Activated CD8-positive, alpha-beta memory T cell treated with anti-CD3 and anti-CD28 coated beads for 36 hours (primary cell): ENCODE results near the gene CBX5. TPM values are rescaled to one million over a fixed set of nuclear protein-coding genes. Genes with fewer than 3 reads are reported as not detected.
"Not testable (repeated sequence)": the region's sequence is repeated elsewhere in the genome, so short reads cannot be mapped to it uniquely, and the experiment has no call there.

ENCODE experiments used
- CTCF ChIA-PET: fragments of 350-600 bp; sonication (Branson Sonifier 250); formaldehyde crosslinking; loops from one replicate; lab custom pipeline; 2021; ENCODE audit warnings: antibody characterized with exemption; lab: Charles Lee
- POLR2A ChIA-PET: fragments of 350-600 bp; sonication (Branson Sonifier 250); formaldehyde crosslinking; loops from one replicate; lab custom pipeline; 2021; ENCODE audit warnings: antibody characterized with exemption; lab: Charles Lee
- total RNA-seq, 2 experiments: library from RNA; stranded (reverse); gene quantifications; one replicate each; pipeline ENCODE4 v1.2.3, GENCODE V29; 2021

CBX5 gene
- 10 to 100 TPM; 89.8 to 94.5 TPM for total RNA-seq

DNA sequence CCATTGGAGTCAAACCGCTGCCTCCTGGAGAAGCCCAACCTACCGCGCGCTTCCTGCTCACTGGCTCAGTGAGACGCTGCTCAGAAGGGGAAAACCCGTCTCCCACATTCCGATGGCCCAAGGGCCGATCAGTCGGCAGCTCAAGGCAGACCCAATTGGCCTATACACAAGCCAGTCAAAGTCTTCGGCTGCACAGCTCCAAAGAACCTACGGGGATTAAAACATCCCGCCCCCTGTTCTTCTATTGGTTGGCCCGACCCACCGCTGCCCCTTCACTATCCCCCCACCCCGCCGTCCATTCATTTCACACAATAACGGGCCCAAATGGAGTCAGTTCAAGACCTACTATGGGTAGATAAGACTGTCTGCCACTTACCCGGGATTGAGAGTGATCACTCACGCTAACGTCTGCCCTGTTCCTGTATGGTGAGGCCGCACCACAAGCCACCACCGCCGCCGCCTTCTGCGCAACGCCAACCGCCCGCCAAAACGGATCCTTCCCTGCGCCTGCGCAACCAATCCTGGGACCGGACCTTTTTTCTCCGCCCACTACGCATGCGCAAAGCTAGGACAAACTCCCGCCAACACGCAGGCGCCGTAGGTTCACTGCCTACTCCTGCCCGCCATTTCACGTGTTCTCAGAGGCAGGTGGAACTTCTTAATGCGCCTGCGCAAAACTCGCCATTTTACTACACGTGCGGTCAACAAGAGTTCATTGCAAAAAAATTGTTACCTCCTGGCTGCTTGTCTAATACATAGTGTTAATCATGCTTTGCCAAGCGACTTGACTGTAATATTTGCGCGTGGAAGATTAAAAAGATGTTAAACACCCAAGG is at the start of gene CBX5:
Gene CBX5, minus strand, starts transcription at position 491 of the 836 bp plus-strand sequence. CDS start 22,472 bp downstream, outside the sequence.
- ChIA-PET POLR2A (interaction anchor here (0.5 to 3.2 kb wide), 10 partner anchors 7 to 1815 kb away, joined by 3 to 25 read pairs (median 4); partner anchors contain the start of gene COPZ1), CTCF (interaction anchor here (0.8 to 1.5 kb wide), 4 partner anchors 13 to 99 kb away, joined by 3 to 5 read pairs (median 4); no protein-coding TSS in a partner anchor)

- ChIA-PET POLR2A (interaction anchor here (0.6 kb wide), 1 partner anchor 1834 kb away, joined by 3 read pairs; no protein-coding TSS in a partner anchor), CTCF (interaction anchor here (0.6 to 1.3 kb wide), 3 partner anchors 7 to 40 kb away, joined by 3 to 4 read pairs (median 3); no protein-coding TSS in a partner anchor)
These were observed 48.8 kb upstream of the CBX5 start for GRCh38 chr12:54328595-54329337.

DNA sequence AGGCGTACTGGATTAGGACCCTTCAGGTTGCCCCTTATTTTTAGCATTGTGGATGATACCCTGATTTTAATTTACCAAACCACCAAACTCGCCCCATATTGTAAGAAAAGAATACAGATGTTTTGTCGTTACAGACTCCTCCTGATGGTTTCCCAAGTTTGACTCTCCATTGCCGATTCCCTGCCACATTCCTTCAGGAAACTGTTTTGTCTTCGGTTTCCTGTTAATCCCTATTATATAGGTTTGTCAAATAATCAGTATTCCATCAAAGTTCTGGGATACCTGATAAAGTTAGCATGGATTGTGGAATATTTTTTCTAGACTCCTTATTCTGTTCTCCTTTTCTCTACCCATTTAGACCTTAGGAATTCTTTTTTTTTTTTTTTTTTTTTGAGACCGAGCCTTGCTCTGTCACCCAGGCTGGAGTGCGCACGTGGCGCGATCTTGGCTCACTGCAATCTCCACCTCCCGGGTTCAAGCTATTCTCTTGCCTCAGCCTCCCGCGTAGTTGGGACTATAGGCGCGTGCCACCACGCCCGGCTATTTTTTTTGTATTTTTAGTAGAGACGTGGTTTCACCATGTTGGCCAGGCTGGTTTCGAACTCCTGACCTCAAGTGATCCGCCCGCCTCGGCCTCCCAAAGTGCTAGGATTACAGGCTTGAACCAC is 45.7 kb upstream of the CBX5 start:
- ChIA-PET POLR2A (interaction anchor here (1.0 to 1.5 kb wide), 3 partner anchors 34 to 45 kb away, joined by 4 to 8 read pairs (median 4); partner anchors contain the start of genes CBX5 and HNRNPA1), CTCF (interaction anchor here (0.7 to 2.4 kb wide), 9 partner anchors 8 to 157 kb away, joined by 3 to 13 read pairs (median 5); no protein-coding TSS in a partner anchor)

DNA sequence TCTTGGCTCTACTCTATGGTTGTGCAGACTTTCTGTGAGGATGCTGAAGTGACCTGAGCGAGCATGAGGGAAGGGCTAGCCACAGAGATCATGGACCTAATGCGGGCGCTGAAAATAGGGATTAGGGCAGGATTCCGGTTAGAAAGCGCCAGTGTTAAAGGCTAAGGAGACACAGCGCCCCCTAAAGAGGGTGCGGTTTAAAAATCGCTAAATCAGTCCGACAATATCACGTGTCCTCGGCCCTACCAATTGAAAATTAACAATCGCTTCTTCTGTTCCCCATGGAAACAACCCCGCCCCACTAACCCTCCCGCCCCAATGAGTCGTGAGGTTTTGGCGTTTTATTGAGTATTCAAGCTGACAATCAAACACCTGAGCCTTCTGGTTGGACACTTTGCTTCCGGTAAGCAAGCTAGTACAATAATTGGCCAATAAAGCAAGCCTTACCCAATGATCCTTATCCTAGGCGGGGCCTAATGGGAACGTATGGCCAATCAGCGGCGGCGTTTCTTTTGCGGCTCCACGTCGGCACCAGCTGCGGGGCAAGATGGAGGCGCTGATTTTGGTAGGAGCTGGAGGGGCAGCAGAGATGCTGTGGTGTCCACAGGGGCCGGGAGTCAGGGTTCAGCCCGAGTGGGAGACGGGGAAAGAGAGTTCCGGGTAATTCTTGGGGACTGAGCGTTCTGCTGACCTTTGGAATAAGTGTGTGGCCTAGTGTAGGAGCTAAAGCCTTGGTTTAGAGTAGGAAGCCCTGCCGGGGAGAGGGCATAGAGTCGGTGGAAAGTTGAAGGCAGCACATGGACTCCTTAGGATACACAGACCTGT is 44.9 kb upstream of the CBX5 start, which contains the start of gene COPZ1:
Gene COPZ1, plus strand, starts transcription at position 515 of the 825 bp plus-strand sequence. Its CDS starts 33 bp downstream, at position 548.
- POLR2A ChIA-PET: interaction anchor here (1.0 to 1.5 kb wide), 3 partner anchors 34 to 45 kb away, joined by 4 to 8 read pairs (median 4); partner anchors contain the start of genes CBX5 and HNRNPA1
- CTCF ChIA-PET: interaction anchor here (0.6 to 2.4 kb wide), 15 partner anchors 8 to 1671 kb away, joined by 3 to 13 read pairs (median 5); partner anchors contain the start of gene NFE2

DNA sequence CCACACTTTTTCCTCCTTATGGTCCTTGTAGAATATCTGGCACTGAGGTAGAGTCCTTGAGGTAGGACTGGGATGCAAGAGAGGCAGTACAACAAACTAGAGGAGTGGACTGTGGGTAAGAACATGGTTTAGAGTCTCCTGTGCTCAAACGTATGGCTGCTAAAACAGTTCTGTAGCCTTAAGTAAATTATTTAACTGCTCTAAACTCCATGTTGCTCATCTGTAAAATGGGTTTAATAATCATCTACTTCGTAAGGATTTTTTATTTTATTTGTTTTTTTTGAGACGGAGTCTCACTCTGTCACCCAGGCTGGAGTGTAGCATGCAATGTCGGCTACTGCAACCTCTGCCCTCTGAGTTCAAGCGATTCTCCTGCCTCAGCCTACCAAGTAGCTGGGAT is 41.4 kb upstream of the CBX5 start:
- CTCF ChIA-PET: interaction anchor here (0.7 to 1.5 kb wide), 5 partner anchors 13 to 49 kb away, joined by 3 to 5 read pairs (median 4); no protein-coding TSS in a partner anchor
- POLR2A ChIA-PET: no interaction called here

DNA sequence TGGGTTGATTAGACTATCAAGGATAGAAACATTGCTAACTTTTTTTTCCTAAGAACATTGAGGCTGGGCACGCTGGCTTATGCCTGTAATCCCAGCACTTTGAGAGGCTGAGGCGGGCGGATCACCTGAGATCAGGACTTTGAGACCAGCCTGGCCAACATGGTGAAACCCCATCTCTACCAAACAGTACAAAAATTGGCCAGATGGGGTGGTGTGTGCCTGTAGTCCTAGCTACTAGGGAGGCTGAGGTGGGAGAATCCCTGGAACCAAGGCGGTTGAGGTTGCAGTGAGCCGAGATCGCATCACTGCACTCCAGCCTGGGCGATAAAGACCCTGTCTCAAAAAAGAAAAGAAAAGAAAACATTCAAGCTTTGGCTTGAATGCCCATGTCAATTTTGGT is 32.4 kb upstream of the CBX5 start:
- POLR2A ChIA-PET: not testable (repeated sequence)

GRCh38 chr12:54311051-54311450 is 31.1 kb upstream of the CBX5 start:
- ChIA-PET POLR2A (interaction anchor here (0.7 kb wide), 1 partner anchor 36 kb away, joined by 4 read pairs; no protein-coding TSS in a partner anchor), CTCF (interaction anchor here (0.7 to 1.5 kb wide), 2 partner anchors 17 to 88 kb away, joined by 4 to 5 read pairs; no protein-coding TSS in a partner anchor)

More for the DNA sequence above, 32.4 kb upstream of the CBX5 start:
- CTCF ChIA-PET: interaction anchor here (0.6 to 0.9 kb wide), 2 partner anchors 18 to 303 kb away, joined by 3 to 6 read pairs; partner anchors contain the start of gene HOXC8

GRCh38 chr12:54306925-54307741 is 27.2 kb upstream of the CBX5 start:
- POLR2A ChIA-PET: interaction anchor here (0.7 to 1.1 kb wide), 2 partner anchors 52 to 65 kb away, joined by 4 to 7 read pairs; no protein-coding TSS in a partner anchor
- CTCF ChIA-PET: interaction anchor here (1.1 to 1.6 kb wide), 3 partner anchors 12 to 29 kb away, joined by 3 to 6 read pairs (median 3); no protein-coding TSS in a partner anchor

GRCh38 chr12:54304187-54304810 is 24.4 kb upstream of the CBX5 start:
- CTCF ChIA-PET: no interaction called here
- POLR2A ChIA-PET: interaction anchor here (0.7 kb wide), 1 partner anchor 30 kb away, joined by 4 read pairs; no protein-coding TSS in a partner anchor

DNA sequence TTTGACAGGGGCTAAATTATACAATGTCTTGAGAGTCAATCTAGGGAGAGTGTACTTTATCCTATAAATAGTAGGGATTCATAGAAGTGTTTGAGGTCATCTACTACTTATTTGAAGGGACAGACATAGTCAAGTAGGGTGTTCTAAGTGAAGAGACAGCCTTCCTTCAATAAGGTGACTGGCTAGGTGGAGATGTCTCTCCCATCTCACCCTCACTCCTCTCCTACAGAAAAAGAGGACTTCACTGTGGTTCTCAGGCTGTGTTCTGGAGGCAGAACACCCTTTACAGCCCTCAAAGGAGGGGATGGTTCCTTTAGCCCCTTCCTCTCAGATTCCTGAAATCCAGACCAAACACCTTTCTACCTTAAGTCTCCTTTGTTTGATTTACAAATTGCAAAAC is 23.7 kb upstream of the CBX5 start:
- POLR2A ChIA-PET: interaction anchor here (0.7 kb wide), 1 partner anchor 30 kb away, joined by 4 read pairs; no protein-coding TSS in a partner anchor
- CTCF ChIA-PET: no interaction called here

- POLR2A ChIA-PET: interaction anchor here (0.6 to 0.7 kb wide), 2 partner anchors 20 to 83 kb away, joined by 4 to 10 read pairs; no protein-coding TSS in a partner anchor
- CTCF ChIA-PET: interaction anchor here (0.6 to 3.1 kb wide), 2 partner anchors 31 to 78 kb away, joined by 3 to 15 read pairs; no protein-coding TSS in a partner anchor
These were observed 21.6 kb upstream of the CBX5 start for GRCh38 chr12:54301428-54302048.

- POLR2A ChIA-PET: interaction anchor here (1.5 kb wide), 1 partner anchor 11 kb away, joined by 3 read pairs; no protein-coding TSS in a partner anchor
These were observed 21.0 kb upstream of the CBX5 start, which contains the start of gene NFE2 for GRCh38 chr12:54300732-54301427. Gene NFE2 (minus strand): TSS chr12:54301015. CDS start chr12:54295248, 5,767 bp downstream.

GRCh38 chr12:54300225-54300731 is 20.4 kb upstream of the CBX5 start:
- POLR2A ChIA-PET: interaction anchor here (1.5 kb wide), 1 partner anchor 11 kb away, joined by 3 read pairs; no protein-coding TSS in a partner anchor

More at GRCh38 chr12:54300732-54301427, 21.0 kb upstream of the CBX5 start, which contains the start of gene NFE2:
- CTCF ChIA-PET: interaction anchor here (1.6 to 3.1 kb wide), 2 partner anchors 23 to 79 kb away, joined by 4 to 15 read pairs; no protein-coding TSS in a partner anchor

More at GRCh38 chr12:54300225-54300731, 20.4 kb upstream of the CBX5 start:
- CTCF ChIA-PET: interaction anchor here (1.6 to 3.1 kb wide), 2 partner anchors 24 to 80 kb away, joined by 4 to 15 read pairs; no protein-coding TSS in a partner anchor
